ENCODE results near the gene TNFAIP3.

GRCh38 chr6:137878029-137878428 lies 11.0 kb downstream of the TNFAIP3 start:
- TF ChIP-seq CTCF (IDR thresholded peaks at IDR 0.05; ENCODE audit: insufficient read depth, low read length, poor library complexity, severe bottlenecking) (no peak), EZH2phosphoT487 (conservative IDR thresholded peaks at IDR 0.05; ENCODE audit: low read length) (no peak)
